GM18517 (cell line): ENCODE data around the gene CDC42.

ENCODE experiments used
- ATAC-seq: cut with Tn5 transposase; IDR thresholded peaks from one replicate; pipeline ENCODE4 v1.9.1; 2021; ENCODE audit warnings: mild to moderate bottlenecking, moderate library complexity; ENCODE audit not compliant: unreplicated experiment

The CDC42 gene

GRCh38 chr1:22127731-22128130, 75.2 kb downstream of the CDC42 start:
- ATAC-seq = no peak

- no peak for ATAC-seq
Observed at GRCh38 chr1:22128392-22128791, 75.9 kb downstream of the CDC42 start.

- no peak for ATAC-seq
Observed at GRCh38 chr1:22129501-22130117, 77.1 kb downstream of the CDC42 start.

GRCh38 chr1:22131062-22131461, 78.6 kb downstream of the CDC42 start:
- ATAC-seq = no peak

- ATAC-seq = no peak
Observed at GRCh38 chr1:22131875-22132486, 79.5 kb downstream of the CDC42 start.

GRCh38 chr1:22132517-22133235, 80.2 kb downstream of the CDC42 start:
- no peak for ATAC-seq

- ATAC-seq = no peak
Observed at GRCh38 chr1:22133247-22133930, 80.9 kb downstream of the CDC42 start.

GRCh38 chr1:22133931-22134324, 81.4 kb downstream of the CDC42 start:
- no peak for ATAC-seq

GRCh38 chr1:22137004-22137720, 84.7 kb downstream of the CDC42 start:
- no peak for ATAC-seq

GRCh38 chr1:22139066-22139594, 86.6 kb downstream of the CDC42 start:
- ATAC-seq = no peak

- no peak for ATAC-seq
Observed at GRCh38 chr1:22139817-22140216, 87.3 kb downstream of the CDC42 start.
